ENCODE data around the gene USP2. TPM values are rescaled to one million over a fixed set of nuclear protein-coding genes. Genes with fewer than 3 reads are reported as not detected.
A peak's percentile ranks its signal among the peaks of the same experiment; 100 is the strongest.

USP2 gene
- total and polyA plus RNA-seq, 7 donors, result 49.0 to 210 (median 76.4) TPM

DNA sequence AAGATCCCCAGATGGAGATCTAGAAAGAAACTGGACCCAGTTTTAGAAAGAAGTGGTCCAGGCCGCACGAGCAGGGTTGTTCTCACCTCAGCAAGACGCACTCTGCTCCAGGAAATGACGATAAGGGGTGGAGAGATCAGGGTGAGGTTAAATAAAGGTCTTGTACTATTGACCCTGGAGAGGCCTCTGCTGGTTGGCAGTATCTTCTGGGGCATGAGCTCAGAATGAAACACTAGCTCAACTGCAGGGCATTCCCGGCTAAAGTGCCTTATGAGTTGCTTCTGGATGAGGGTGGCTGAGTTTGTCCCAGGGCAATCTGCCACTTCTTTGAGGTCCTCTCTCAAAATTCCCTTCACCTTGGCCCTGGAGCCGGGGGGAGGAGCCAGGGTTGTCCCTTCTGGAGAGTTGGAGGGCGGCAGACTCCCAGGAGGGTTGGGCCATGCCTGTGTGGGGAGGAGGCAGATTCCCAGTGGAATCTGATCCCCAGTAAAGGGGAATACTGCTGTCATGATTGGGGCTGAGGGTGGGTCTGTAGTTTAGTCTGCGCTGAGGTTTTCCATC, 10.9 kb downstream of the USP2 start:
- H3K9me3 ChIP-seq, result no peaks in the 10 kb centered on the region
- 15 to 21% (median 16%) methylated on average over 8 of the region's 8 CpGs for WGBS, 3 donors
- H3K4me1 ChIP-seq, result peaks cover 96% of the 10 kb centered on the region
- H3K27ac ChIP-seq, result peak overlapping the region; percentile 97
- intact Hi-C loops (cut with DNase I), result no loop called here
- H3K36me3 ChIP-seq (ENCODE audit: insufficient read depth in 1 of 2, low read depth in 1 of 2), result peaks cover 0 to 6% of the 10 kb centered on the region in 2 donors
- DNase-seq (peak; percentile 70 to 89), ATAC-seq (peak; percentile 20 to 54 (median 50))
- H3K27me3 ChIP-seq (ENCODE audit: insufficient read depth in 3 of 3, low read length in 2 of 3), result no peaks in the 10 kb centered on the region
- H3K4me3 ChIP-seq, result peak overlapping the region; percentile 45
- TF ChIP-seq, protein P1, sequence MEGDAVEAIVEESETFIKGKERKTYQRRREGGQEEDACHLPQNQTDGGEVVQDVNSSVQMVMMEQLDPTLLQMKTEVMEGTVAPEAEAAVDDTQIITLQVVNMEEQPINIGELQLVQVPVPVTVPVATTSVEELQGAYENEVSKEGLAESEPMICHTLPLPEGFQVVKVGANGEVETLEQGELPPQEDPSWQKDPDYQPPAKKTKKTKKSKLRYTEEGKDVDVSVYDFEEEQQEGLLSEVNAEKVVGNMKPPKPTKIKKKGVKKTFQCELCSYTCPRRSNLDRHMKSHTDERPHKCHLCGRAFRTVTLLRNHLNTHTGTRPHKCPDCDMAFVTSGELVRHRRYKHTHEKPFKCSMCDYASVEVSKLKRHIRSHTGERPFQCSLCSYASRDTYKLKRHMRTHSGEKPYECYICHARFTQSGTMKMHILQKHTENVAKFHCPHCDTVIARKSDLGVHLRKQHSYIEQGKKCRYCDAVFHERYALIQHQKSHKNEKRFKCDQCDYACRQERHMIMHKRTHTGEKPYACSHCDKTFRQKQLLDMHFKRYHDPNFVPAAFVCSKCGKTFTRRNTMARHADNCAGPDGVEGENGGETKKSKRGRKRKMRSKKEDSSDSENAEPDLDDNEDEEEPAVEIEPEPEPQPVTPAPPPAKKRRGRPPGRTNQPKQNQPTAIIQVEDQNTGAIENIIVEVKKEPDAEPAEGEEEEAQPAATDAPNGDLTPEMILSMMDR (IDR thresholded peaks at IDR 0.05), result no peak

- peaks cover 0 to 6% of the 10 kb centered on the region in 2 donors for H3K36me3 ChIP-seq (ENCODE audit: insufficient read depth in 1 of 2, low read depth in 1 of 2)
- H3K4me3 ChIP-seq, result peak overlapping the region; percentile 11
- no peaks in the 10 kb centered on the region for H3K27me3 ChIP-seq (ENCODE audit: insufficient read depth in 3 of 3, low read length in 2 of 3)
- WGBS, 3 donors, result 26 to 32% (median 28%) methylated on average over 13 of the region's 13 CpGs
- ATAC-seq (peak in 1 of 4 donors; percentile 9), DNase-seq (no peak)
- TF ChIP-seq, protein P1 (IDR thresholded peaks at IDR 0.05), result no peak
- H3K27ac ChIP-seq, result peak overlapping the region; percentile 97
- intact Hi-C loops (cut with DNase I), result no loop called here
- H3K9me3 ChIP-seq, result no peaks in the 10 kb centered on the region
- H3K4me1 ChIP-seq, result peaks cover 94% of the 10 kb centered on the region
These were observed 12.2 kb downstream of the USP2 start for GRCh38 chr11:119369132-119369925.

DNA sequence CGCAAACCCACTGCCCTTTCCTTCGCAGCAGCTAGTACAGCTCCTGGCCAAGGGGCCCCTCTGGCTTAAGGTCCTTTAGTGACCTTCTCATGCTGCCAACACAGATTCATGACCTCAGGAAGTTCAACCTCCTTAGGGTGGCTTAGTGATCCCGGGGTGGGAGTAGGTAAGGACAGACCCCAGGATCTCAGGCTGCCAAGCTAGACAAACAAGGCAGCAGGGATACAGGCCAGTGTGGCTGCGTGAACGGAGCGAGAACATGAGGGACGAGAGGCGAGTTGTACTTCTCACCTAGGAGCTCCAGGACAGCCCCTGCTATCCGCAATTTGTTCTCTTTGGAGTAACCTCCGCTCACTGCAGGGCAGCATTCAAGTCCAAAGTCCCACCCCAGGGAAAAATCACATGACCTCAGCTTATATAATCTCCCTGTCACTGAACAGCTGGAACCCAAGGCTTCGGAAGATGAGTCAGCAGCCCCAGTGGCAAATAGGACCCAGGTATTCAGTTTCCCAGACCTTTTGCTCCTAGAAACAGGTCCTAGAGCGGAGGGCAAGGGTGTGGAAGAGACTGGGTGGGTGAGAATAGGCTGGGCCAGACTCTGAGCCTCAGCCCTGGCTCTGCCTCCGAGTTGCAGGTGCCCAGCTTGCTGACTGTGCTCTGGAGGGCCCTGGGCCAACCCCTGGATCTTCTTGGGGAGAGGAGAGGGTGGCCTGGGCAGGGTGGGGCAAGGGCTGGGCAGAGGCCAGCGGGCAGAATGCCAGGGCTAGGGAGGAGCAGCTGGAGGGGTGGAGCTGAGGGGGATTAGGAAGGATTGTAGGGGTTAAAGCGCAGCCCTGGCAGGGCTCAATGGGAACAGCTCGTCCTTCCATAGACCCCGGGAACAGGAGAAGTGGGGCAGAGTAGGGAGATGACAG, 13.1 kb downstream of the USP2 start:
- Histone ChIP-seq H3K4me3 (peak overlapping the region; percentile 11), H3K27ac (peak overlapping the region; percentile 97), H3K4me1 (peaks cover 86% of the 10 kb centered on the region), H3K9me3 (no peaks in the 10 kb centered on the region), H3K27me3 (ENCODE audit: insufficient read depth in 3 of 3, low read length in 2 of 3) (no peaks in the 10 kb centered on the region), H3K36me3 (ENCODE audit: insufficient read depth in 1 of 2, low read depth in 1 of 2) (peaks cover 0 to 6% of the 10 kb centered on the region in 2 donors)
- DNase-seq (peak; percentile 87 to 97), ATAC-seq (peak; percentile 29 to 54 (median 52))
- WGBS, 3 donors, result 21 to 29% (median 21%) methylated on average over 17 of the region's 17 CpGs
- intact Hi-C loops (cut with DNase I), result no loop called here
- TF ChIP-seq, protein P1 (IDR thresholded peaks at IDR 0.05), result no peak

DNA sequence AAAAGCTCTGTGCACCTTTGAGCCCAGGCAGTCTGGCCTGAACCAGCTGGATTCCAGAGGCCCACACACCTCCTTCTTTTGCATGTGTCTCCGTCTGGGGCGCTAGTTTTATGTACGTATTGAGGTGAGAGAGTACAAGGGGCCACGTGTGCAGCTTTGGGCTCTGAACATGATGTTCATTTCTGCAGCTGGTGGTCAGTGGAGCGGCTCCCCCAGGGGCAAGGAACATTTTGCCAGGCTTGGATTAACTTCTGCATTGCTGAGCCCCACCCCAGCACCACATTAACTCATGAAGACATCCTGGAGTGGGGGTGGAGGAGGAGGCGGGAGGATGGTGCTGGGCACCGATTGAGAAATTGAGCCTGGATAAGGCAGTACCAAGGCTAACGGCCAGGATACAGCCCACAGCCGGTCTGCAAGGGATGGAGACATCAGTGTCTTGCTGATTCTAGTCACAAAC, 13.8 kb downstream of the USP2 start:
- H3K9me3 ChIP-seq, result no peaks in the 10 kb centered on the region
- peaks cover 0 to 6% of the 10 kb centered on the region in 2 donors for H3K36me3 ChIP-seq (ENCODE audit: insufficient read depth in 1 of 2, low read depth in 1 of 2)
- no peaks in the 10 kb centered on the region for H3K27me3 ChIP-seq (ENCODE audit: insufficient read depth in 3 of 3, low read length in 2 of 3)
- peak overlapping the region; percentile 97 for H3K27ac ChIP-seq
- ATAC-seq (peak in 3 of 4 donors; percentile 5 to 23 (median 8)), DNase-seq (peak in 1 of 2 donors; percentile 73)
- H3K4me3 ChIP-seq, result peak overlapping the region; percentile 11
- intact Hi-C loops (cut with DNase I), result no loop called here
- TF ChIP-seq, protein P1 (IDR thresholded peaks at IDR 0.05), result no peak
- WGBS, 3 donors, result 24 to 34% (median 26%) methylated on average over 9 of the region's 9 CpGs
- H3K4me1 ChIP-seq, result peaks cover 85% of the 10 kb centered on the region
